Breast epithelium (tissue), 3 donors: ENCODE results near the gene ZNF354B.

Experiments used
- CTCF ChIP-seq, 3 donors: fragments of 450-650 bp; IDR thresholded peaks; one replicate each; pipeline ENCODE4 v1.5.1; 2016 to 2017; ENCODE audit warnings: antibody characterized with exemption in 3 of 3, mild to moderate bottlenecking in 3 of 3, moderate library complexity in 3 of 3
- POLR2AphosphoS5 ChIP-seq, 3 donors: sonication (generic); formaldehyde crosslinking; IDR thresholded peaks; one replicate each; pipeline ENCODE4 v1.6.1; 2017; ENCODE audit warnings: antibody characterized with exemption in 3 of 3

GRCh38 chr5:178866946-178867345, 7.2 kb downstream of the ZNF354B start:
- TF ChIP-seq CTCF (IDR thresholded peaks at IDR 0.05): no peak
- TF ChIP-seq POLR2AphosphoS5 (IDR thresholded peaks at IDR 0.05): no peak
